Activated gamma-delta T cell (primary cell): Measurements from ENCODE around the gene GLIS1.
"Not testable (repeated sequence)": the region's sequence is repeated elsewhere in the genome, so short reads cannot be mapped to it uniquely, and the experiment has no call there.

Experiments
- DNase-seq: peaks from one replicate; lab custom pipeline; 2025; lab: John Stamatoyannopoulos, UW

Gene GLIS1

GRCh38 chr1:53654216-53655210 is 84.5 kb downstream of the GLIS1 start:
- no peak for DNase-seq

GRCh38 chr1:53653631-53654030 is 85.3 kb downstream of the GLIS1 start:
- no peak for DNase-seq

GRCh38 chr1:53653200-53653575 is 85.8 kb downstream of the GLIS1 start:
- DNase-seq, result no peak

GRCh38 chr1:53652441-53653199 is 86.3 kb downstream of the GLIS1 start:
- DNase-seq, result no peak

- DNase-seq, result no peak
These were observed 87.6 kb downstream of the GLIS1 start for GRCh38 chr1:53651356-53651755.

GRCh38 chr1:53648516-53648915 is 90.4 kb downstream of the GLIS1 start:
- no peak for DNase-seq

GRCh38 chr1:53647915-53648314 is 91.0 kb downstream of the GLIS1 start:
- DNase-seq, result not testable (repeated sequence)

- no peak for DNase-seq
These were observed 92.2 kb downstream of the GLIS1 start for GRCh38 chr1:53646732-53647131.

- no peak for DNase-seq
These were observed 93.3 kb downstream of the GLIS1 start for GRCh38 chr1:53645690-53646078.

GRCh38 chr1:53644909-53645689 is 93.9 kb downstream of the GLIS1 start:
- DNase-seq, result no peak

GRCh38 chr1:53644496-53644895 is 94.5 kb downstream of the GLIS1 start:
- DNase-seq, result no peak

GRCh38 chr1:53643881-53644390 is 95.0 kb downstream of the GLIS1 start:
- DNase-seq, result no peak

GRCh38 chr1:53643041-53643880 is 95.7 kb downstream of the GLIS1 start:
- no peak for DNase-seq

- no peak for DNase-seq
These were observed 96.4 kb downstream of the GLIS1 start for GRCh38 chr1:53642607-53643006.

- no peak for DNase-seq
These were observed 96.8 kb downstream of the GLIS1 start for GRCh38 chr1:53642215-53642555.

GRCh38 chr1:53641481-53642214 is 97.3 kb downstream of the GLIS1 start:
- no peak for DNase-seq

GRCh38 chr1:53640701-53641075 is 98.3 kb downstream of the GLIS1 start:
- no peak for DNase-seq

- no peak for DNase-seq
These were observed 98.8 kb downstream of the GLIS1 start for GRCh38 chr1:53639996-53640700.

GRCh38 chr1:53639251-53639763 is 99.7 kb downstream of the GLIS1 start:
- no peak for DNase-seq
